IMR-90 (cell line): ENCODE data around the gene ROBO4. TPM values are rescaled to one million over a fixed set of nuclear protein-coding genes. Genes with fewer than 3 reads are reported as not detected.

Source experiments
- ATAC-seq: fragments of 200-7000 bp; cut with Tn5 transposase; 2 replicates; pipeline ENCODE4 v1.9.1; 2020; ENCODE audit warnings: low read depth, mild to moderate bottlenecking, moderate library complexity
- BruUV-seq: library from RNA; stranded (reverse); fragments of 400-500 nt; replicated peaks from 2 replicates; lab custom pipeline; 2021; lab: Mats Ljungman, UMichigan
- CTCF ChIA-PET: fragments of 300-600 bp; formaldehyde crosslinking; extraction: SDS; loops from one replicate; lab custom pipeline; 2021; ENCODE audit warnings: antibody characterized with exemption; lab: Yijun Ruan, JAX
- POLR2A ChIA-PET: fragments of 300-600 bp; sonication (Branson Sonifier 250); formaldehyde crosslinking; loops from one replicate; lab custom pipeline; 2022; ENCODE audit warnings: antibody characterized with exemption; ENCODE audit not compliant: unreplicated experiment; lab: Charles Lee
- DNase-seq: peaks from one replicate; pipeline ENCODE4 v3.0.0; 2013
- H2AFZ ChIP-seq: replicated peaks from 2 replicates; pipeline ENCODE3; 2013; ENCODE audit warnings: low read length, mild to moderate bottlenecking; ENCODE audit not compliant: poor library complexity
- H2AK5ac ChIP-seq: 2 replicates; pipeline ENCODE4 v1.6.1; 2013; ENCODE audit warnings: low read depth, low read length, inconsistent platforms
- H2AK9ac ChIP-seq: replicated peaks from 2 replicates; pipeline ENCODE3; 2013; ENCODE audit warnings: mild to moderate bottlenecking, low read depth, low read length, moderate library complexity; ENCODE audit not compliant: poor library complexity
- H2BK120ac ChIP-seq: 2 replicates; pipeline ENCODE4 v1.6.1; 2013; ENCODE audit warnings: low read depth, low read length, inconsistent platforms
- H2BK15ac ChIP-seq: 3 replicates; pipeline ENCODE4 v1.6.1; 2013; ENCODE audit warnings: low read depth, low read length, inconsistent platforms
- H2BK20ac ChIP-seq: 2 replicates; pipeline ENCODE4 v1.6.1; 2013; ENCODE audit warnings: low read depth, mild to moderate bottlenecking, inconsistent platforms, low read length, moderate library complexity
- H2BK5ac ChIP-seq: 2 replicates; pipeline ENCODE4 v1.6.1; 2013; ENCODE audit warnings: mild to moderate bottlenecking, low read depth, low read length, inconsistent platforms; ENCODE audit not compliant: poor library complexity, severe bottlenecking
- H3K14ac ChIP-seq: replicated peaks from 2 replicates; pipeline ENCODE4 v1.6.1; 2013; ENCODE audit warnings: low read depth, low read length, inconsistent platforms
- H3K18ac ChIP-seq: 2 replicates; pipeline ENCODE4 v1.6.1; 2013; ENCODE audit warnings: low read depth, low read length, control low read depth
- H3K23ac ChIP-seq: 2 replicates; pipeline ENCODE4 v1.6.1; 2013; ENCODE audit warnings: low read depth, low read length, inconsistent platforms
- H3K27ac ChIP-seq: 2 replicates; pipeline ENCODE4 v1.5.1; 2013; ENCODE audit warnings: mild to moderate bottlenecking, control low read depth, low read length; ENCODE audit not compliant: insufficient read depth
- H3K27me3 ChIP-seq: 2 replicates; pipeline ENCODE4 v1.6.1; 2013; ENCODE audit warnings: low read length; ENCODE audit not compliant: control insufficient read depth, insufficient read depth
- H3K36me3 ChIP-seq: 2 replicates; pipeline ENCODE4 v1.6.1; 2013; ENCODE audit warnings: low read length, mixed read lengths; ENCODE audit not compliant: control insufficient read depth, insufficient read depth
- H3K4ac ChIP-seq: 2 replicates; pipeline ENCODE4 v1.6.1; 2013; ENCODE audit warnings: low read depth, low read length, inconsistent platforms
- H3K4me1 ChIP-seq: 2 replicates; pipeline ENCODE4 v1.6.1; 2013; ENCODE audit warnings: low read length, mixed read lengths; ENCODE audit not compliant: control insufficient read depth, insufficient read depth
- H3K4me2 ChIP-seq: 2 replicates; pipeline ENCODE4 v1.6.1; 2013; ENCODE audit warnings: low read depth, mild to moderate bottlenecking, control low read depth, low read length, moderate library complexity
- H3K4me3 ChIP-seq: 2 replicates; pipeline ENCODE4 v1.5.1; 2013; ENCODE audit warnings: low read depth, mild to moderate bottlenecking, control low read depth, low read length, moderate library complexity; ENCODE audit not compliant: insufficient read depth
- H3K56ac ChIP-seq: 2 replicates; pipeline ENCODE4 v1.6.1; 2013; ENCODE audit warnings: low read length, inconsistent platforms; ENCODE audit not compliant: insufficient read depth; ENCODE audit errors: extremely low read depth
- H3K79me1 ChIP-seq, 2 experiments: 2 replicates each; pipeline ENCODE4 v1.6.1; 2013; ENCODE audit warnings: low read length in 2 of 2, inconsistent platforms in 1 of 2, low read depth in 1 of 2
- H3K9ac ChIP-seq: 2 replicates; pipeline ENCODE4 v1.6.1; 2013; ENCODE audit warnings: low read depth, low read length, control low read depth
- H3K9me1 ChIP-seq: 2 replicates; pipeline ENCODE4 v1.6.1; 2013; ENCODE audit warnings: low read length, inconsistent platforms; ENCODE audit not compliant: insufficient read depth
- H3K9me3 ChIP-seq: 2 replicates; pipeline ENCODE4 v1.6.1; 2013; ENCODE audit warnings: low read length; ENCODE audit not compliant: control insufficient read depth, insufficient read depth
- H4K20me1 ChIP-seq: 2 replicates; pipeline ENCODE4 v1.6.1; 2013; ENCODE audit warnings: low read length, inconsistent platforms; ENCODE audit not compliant: insufficient read depth
- H4K5ac ChIP-seq: 2 replicates; pipeline ENCODE4 v1.6.1; 2013; ENCODE audit warnings: mild to moderate bottlenecking, low read depth, low read length, control low read depth
- H4K8ac ChIP-seq, 2 experiments: 2 replicates each; pipeline ENCODE4 v1.6.1; 2013; ENCODE audit warnings: low read depth in 2 of 2, low read length in 2 of 2, control low read depth in 1 of 2, inconsistent platforms in 1 of 2
- H4K91ac ChIP-seq: 2 replicates; pipeline ENCODE4 v1.6.1; 2013; ENCODE audit warnings: low read depth, low read length, inconsistent platforms; ENCODE audit not compliant: insufficient read depth
- CTCF ChIP-seq: conservative IDR thresholded peaks from 2 replicates; pipeline ENCODE4 v1.5.1; 2012; ENCODE audit warnings: mild to moderate bottlenecking, low read depth, low read length, improper control_type of control experiment
- MXI1 ChIP-seq: IDR thresholded peaks from 2 replicates; pipeline ENCODE4 v1.6.1; 2012; ENCODE audit warnings: low read depth, mild to moderate bottlenecking, low read length, moderate library complexity, borderline replicate concordance
- RCOR1 ChIP-seq: IDR thresholded peaks from 2 replicates; pipeline ENCODE4 v1.6.1; 2012; ENCODE audit warnings: mild to moderate bottlenecking, low read length, improper control_type of control experiment; ENCODE audit not compliant: insufficient replicate concordance
- WGBS, 2 experiments: methylation state at CpG; one replicate each; pipeline versions ENCODE4 v1.1.5 to v1.1.7; 2013; ENCODE audit warnings: missing lambda C conversion rate in 2 of 2; ENCODE audit not compliant: insufficient read length in 1 of 2; ENCODE audit errors: extremely low coverage in 2 of 2; 5-methylcytosine and 5-hydroxymethylcytosine counted together
- dilution Hi-C: fragments of 300-500 bp; cut with HindIII; formaldehyde crosslinking; loops from one replicate; pipeline ENCODE4 v1.14.3; 2018; ENCODE audit warnings: low sequenced_read_pairs; ENCODE audit not compliant: unreplicated experiment
- in situ Hi-C: fragments of 300-500 bp; cut with MboI; formaldehyde crosslinking; loops from 3 replicates; pipeline ENCODE4 v1.14.3; 2019; ENCODE audit warnings: low sequenced_read_pairs, inconsistent platforms, mixed read lengths
- intact Hi-C: fragments of 100-400 bp; cut with micrococcal nuclease; formaldehyde crosslinking; loops from 2 replicates; pipeline ENCODE4 v1.10.0; 2022
- polyA plus RNA-seq, 3 experiments: library from polyadenylated mRNA; depleted of rRNA; stranded (reverse); fragments of >200 nt; gene quantifications; 2 replicates each; pipeline ENCODE4 v1.2.3, GENCODE V29; 2012; ENCODE audit warnings: low replicate concordance in 1 of 3
- total RNA-seq: library from RNA; depleted of rRNA; stranded (reverse); fragments of >200 nt; gene quantifications from 2 replicates; pipeline ENCODE4 v1.2.3, GENCODE V29; 2012

The ROBO4 gene
- total and polyA plus RNA-seq, 2 of the 4 experiments (the other 2 are of a cell fraction) = 0.72 to 0.82 TPM

GRCh38 chr11:124884340-124884739, 13.3 kb downstream of the ROBO4 start:
- BruUV-seq = no TSS peak
- no peaks in the 10 kb centered on the region for H3K4me1 ChIP-seq
- intact Hi-C loops = no loop called here
- CTCF ChIA-PET = no interaction called here
- H3K18ac ChIP-seq = no peak overlapping the region
- peaks cover 3% of the 10 kb centered on the region; the same call in 1 of the 2 replicates for H3K9me1 ChIP-seq
- no peaks in the 10 kb centered on the region for H3K9me3 ChIP-seq
- no peak overlapping the region for H3K56ac ChIP-seq
- POLR2A ChIA-PET = no interaction called here
- no peak overlapping the region for H3K4me2 ChIP-seq
- H4K8ac ChIP-seq = no peak overlapping the region
- no peak overlapping the region for H3K27ac ChIP-seq
- no peak overlapping the region for H2AK5ac ChIP-seq
- H4K5ac ChIP-seq = no peak overlapping the region
- no peak overlapping the region for H3K4me3 ChIP-seq
- ATAC-seq = no peak
- H2BK15ac ChIP-seq = no peak overlapping the region
- no peak overlapping the region for H2BK120ac ChIP-seq
- TF ChIP-seq RCOR1 (no peak), CTCF (no peak), MXI1 (no peak)
- no peak overlapping the region for H2BK5ac ChIP-seq
- H4K20me1 ChIP-seq = no peaks in the 10 kb centered on the region
- dilution Hi-C loops = no loop called here
- H3K27me3 ChIP-seq = no peaks in the 10 kb centered on the region
- H3K14ac ChIP-seq = no peak overlapping the region
- no peak for DNase-seq
- WGBS, 2 experiments = no CpG with 5 or more reads among the region's 1 CpG
- no peak overlapping the region for H3K4ac ChIP-seq
- H3K9ac ChIP-seq = no peak overlapping the region
- H3K36me3 ChIP-seq = no peaks in the 10 kb centered on the region
- no peak overlapping the region for H2AK9ac ChIP-seq
- H3K79me1 ChIP-seq = no peaks in the 10 kb centered on the region
- in situ Hi-C loops = no loop called here
- H2BK20ac ChIP-seq = no peak overlapping the region
- H3K23ac ChIP-seq = no peak overlapping the region
- H2AFZ ChIP-seq = no peak overlapping the region
- H4K91ac ChIP-seq = no peak overlapping the region
